A549 (cell line): ENCODE measurements around the gene PRR15. TPM values are rescaled to one million over a fixed set of nuclear protein-coding genes. Genes with fewer than 3 reads are reported as not detected.

ENCODE experiments used
- ATAC-seq, 2 experiments: fragments of 200-7000 bp in 1 of 2; fragments of >200 bp in 1 of 2; cut with Nextera tagmentation in 1 of 2; cut with Tn5 transposase in 1 of 2; 3 replicates each; pipeline versions ENCODE4 v1.8.0 to v1.9.1; 2018 to 2020; ENCODE audit warnings: mild to moderate bottlenecking in 1 of 2, moderate library complexity in 1 of 2
- CTCF ChIA-PET: fragments of 300-600 bp; sonication (Branson Sonifier 250); formaldehyde crosslinking; extraction: SDS; loops from one replicate; lab custom pipeline; 2021; ENCODE audit warnings: antibody characterized with exemption, inconsistent platforms; lab: Yijun Ruan, JAX
- POLR2A ChIA-PET: fragments of 350-600 bp; formaldehyde crosslinking; extraction: SDS; loops from one replicate; lab custom pipeline; 2021; ENCODE audit warnings: antibody characterized with exemption, inconsistent platforms; lab: Yijun Ruan, JAX
- DNase-seq, 2 experiments: peaks; one replicate each; pipeline versions ENCODE4 v3.0.0 to v3.0.0-alpha.2; 2011 to 2016; ENCODE audit warnings: low read depth in 1 of 2, low spot score in 1 of 2
- FAIRE-seq: peaks from 2 replicates; lab custom pipeline; 2011; peaks lifted over from hg19 to GRCh38; lab: Jason Lieb, UNC
- H3K27ac ChIP-seq, 2 experiments: fragments of >200 bp; sonication (Bioruptor Twin); formaldehyde crosslinking; 3 replicates each; pipeline ENCODE4 v1.5.1; 2016 to 2017
- H3K4me1 ChIP-seq: fragments of >200 bp; sonication (Bioruptor Twin); formaldehyde crosslinking; 3 replicates; pipeline ENCODE4 v1.6.1; 2016
- H3K4me2 ChIP-seq: fragments of >200 bp; sonication (Bioruptor Twin); formaldehyde crosslinking; 3 replicates; pipeline ENCODE4 v1.6.1; 2016
- H3K4me3 ChIP-seq: fragments of >200 bp; sonication (Bioruptor Twin); formaldehyde crosslinking; 3 replicates; pipeline ENCODE4 v1.5.1; 2016
- H3K9me3 ChIP-seq: fragments of >200 bp; sonication (Bioruptor Twin); formaldehyde crosslinking; 3 replicates; pipeline ENCODE4 v1.6.1; 2016
- BHLHE40 ChIP-seq: IDR thresholded peaks from 2 replicates; pipeline ENCODE4 v1.6.1; 2012; ENCODE audit warnings: low read depth, low read length, inconsistent platforms
- CHD2 ChIP-seq: fragments of 150-350 bp; IDR thresholded peaks from 2 replicates; pipeline ENCODE4 v1.6.1; 2014; ENCODE audit warnings: low read length; ENCODE audit not compliant: partially characterized antibody
- CTCF ChIP-seq: fragments of >200 bp; sonication (Bioruptor Twin); formaldehyde crosslinking; IDR thresholded peaks from 3 replicates; pipeline ENCODE4 v1.5.1; 2016
- EHF ChIP-seq: fragments of 250-450 bp; sonication (Bioruptor Pico); IDR thresholded peaks from 2 replicates; pipeline ENCODE4 v1.5.0; 2020; ENCODE audit warnings: mild to moderate bottlenecking
- EHMT2 ChIP-seq: fragments of 200-600 bp; sonication (generic); IDR thresholded peaks from 2 replicates; pipeline ENCODE4 v1.6.1; 2016; ENCODE audit warnings: antibody characterized with exemption, low read depth, mild to moderate bottlenecking, moderate library complexity
- EP300 ChIP-seq, 2 experiments: fragments of >200 bp; sonication (Bioruptor Twin); formaldehyde crosslinking; IDR thresholded peaks; 2 replicates in 1 of 2; 3 replicates in 1 of 2; pipeline ENCODE4 v1.6.1; 2016 to 2017
- ESRRA ChIP-seq: fragments of 150-350 bp; IDR thresholded peaks from 2 replicates; pipeline ENCODE4 v1.6.1; 2014; ENCODE audit warnings: mild to moderate bottlenecking, low read length, borderline replicate concordance
- FOSB ChIP-seq: fragments of 250-450 bp; sonication (Bioruptor Pico); IDR thresholded peaks from 2 replicates; pipeline ENCODE4 v1.5.0; 2020; ENCODE audit warnings: mild to moderate bottlenecking, moderate library complexity
- HDAC2 ChIP-seq: fragments of 200-600 bp; sonication (generic); IDR thresholded peaks from 2 replicates; pipeline ENCODE4 v1.6.1; 2016
- HES2 ChIP-seq: fragments of >200 bp; sonication (Bioruptor Twin); formaldehyde crosslinking; IDR thresholded peaks from 2 replicates; pipeline ENCODE4 v1.6.1; 2016
- HOXA7 ChIP-seq: fragments of 250-450 bp; sonication (Bioruptor Pico); IDR thresholded peaks from 2 replicates; pipeline ENCODE4 v1.5.0; 2020; ENCODE audit warnings: mild to moderate bottlenecking, moderate library complexity
- HOXB13 ChIP-seq: fragments of 250-450 bp; sonication (Bioruptor Pico); IDR thresholded peaks from 2 replicates; pipeline ENCODE4 v1.5.0; 2020; ENCODE audit warnings: low read depth, mild to moderate bottlenecking, moderate library complexity
- JUN ChIP-seq, 2 experiments: fragments of >200 bp; sonication (Bioruptor Twin); formaldehyde crosslinking; IDR thresholded peaks; 2 replicates in 1 of 2; 3 replicates in 1 of 2; pipeline ENCODE4 v1.6.1; 2016 to 2017
- NPAS2 ChIP-seq: fragments of 250-450 bp; sonication (Bioruptor Pico); IDR thresholded peaks from 2 replicates; pipeline ENCODE4 v1.8.0; 2022; ENCODE audit warnings: mild to moderate bottlenecking, moderate library complexity, borderline replicate concordance
- NR3C1 ChIP-seq: fragments of >200 bp; sonication (Bioruptor Twin); formaldehyde crosslinking; IDR thresholded peaks from 3 replicates; pipeline ENCODE4 v1.6.1; 2017
- PBX3 ChIP-seq: IDR thresholded peaks from 2 replicates; pipeline ENCODE4 v1.6.1; 2012
- PHF8 ChIP-seq: fragments of 200-600 bp; sonication (generic); IDR thresholded peaks from 2 replicates; pipeline ENCODE4 v1.6.1; 2016; ENCODE audit warnings: low read depth, mild to moderate bottlenecking, antibody characterized with exemption, moderate library complexity, borderline replicate concordance
- POLR2AphosphoS2 ChIP-seq: conservative IDR thresholded peaks from 2 replicates; pipeline ENCODE4 v1.6.1; 2012; ENCODE audit warnings: low read length, improper control_type of control experiment, inconsistent platforms
- RAD21 ChIP-seq, 2 experiments: fragments of >200 bp in 1 of 2; sonication (Bioruptor Twin) in 1 of 2; formaldehyde crosslinking in 1 of 2; IDR thresholded peaks in 1 of 2; conservative IDR thresholded peaks in 1 of 2; 2 replicates in 1 of 2; 3 replicates in 1 of 2; pipeline ENCODE4 v1.6.1; 2012 to 2018; ENCODE audit warnings: inconsistent platforms in 1 of 2
- RARB ChIP-seq: fragments of 250-450 bp; sonication (Bioruptor Pico); IDR thresholded peaks from 2 replicates; pipeline ENCODE4 v1.8.0; 2021; ENCODE audit warnings: mild to moderate bottlenecking, moderate library complexity
- RCOR1 ChIP-seq: fragments of 150-350 bp; IDR thresholded peaks from 2 replicates; pipeline ENCODE4 v1.6.1; 2014; ENCODE audit warnings: antibody characterized with exemption, low read length, low read depth
- SMC3 ChIP-seq: fragments of >200 bp; sonication (Bioruptor Twin); formaldehyde crosslinking; IDR thresholded peaks from 3 replicates; pipeline ENCODE4 v1.6.1; 2018; ENCODE audit warnings: inconsistent platforms
- USF2 ChIP-seq: fragments of 450-650 bp; IDR thresholded peaks from 2 replicates; pipeline ENCODE4 v1.6.1; 2014; ENCODE audit warnings: antibody characterized with exemption
- ZC3H11A ChIP-seq: fragments of 450-650 bp; IDR thresholded peaks from 2 replicates; pipeline ENCODE4 v1.6.1; 2014; ENCODE audit warnings: antibody characterized with exemption, mild to moderate bottlenecking
- ZNF302 ChIP-seq: fragments of 250-450 bp; sonication (Bioruptor Pico); IDR thresholded peaks from 2 replicates; pipeline ENCODE4 v1.9.0; 2021; ENCODE audit warnings: inconsistent platforms, mild to moderate bottlenecking, moderate library complexity
- ZSCAN20 ChIP-seq: fragments of 250-450 bp; sonication (Bioruptor Pico); IDR thresholded peaks from 2 replicates; pipeline ENCODE4 v1.8.0; 2022; ENCODE audit warnings: mild to moderate bottlenecking, moderate library complexity
- WGBS: methylation state at CpG from one replicate; pipeline ENCODE4 v1.1.6; 2017; ENCODE audit errors: missing lambda C conversion rate; 5-methylcytosine and 5-hydroxymethylcytosine counted together
- polyA minus RNA-seq: library from RNA; depleted of rRNA, polyadenylated mRNA; stranded (reverse); fragments of >200 nt; gene quantifications from 2 replicates; pipeline ENCODE4 v1.2.3, GENCODE V29; 2011; rRNA and poly(A)+ RNA removed
- polyA plus RNA-seq, 4 experiments: library from polyadenylated mRNA; depleted of rRNA in 3 of 4; stranded (reverse); fragments of >200 nt; fragmentation: RNase III in 1 of 4; extraction: RNeasy Plus Mini Kit Qiagen cat#74134 plus additional on column Dnase treatment in 1 of 4; gene quantifications; 2 replicates in 3 of 4; 3 replicates in 1 of 4; pipeline ENCODE4 v1.2.3, GENCODE V29; 2011 to 2017

The PRR15 gene
- polyA plus RNA-seq (2011; rRNA removed) = 1.6 and 1.8 TPM in 2 replicates
- polyA plus RNA-seq (2012; cell fraction: cytosol; rRNA removed) = 0.30 and 0.40 TPM in 2 replicates
- polyA plus RNA-seq (2012; cell fraction: nucleus; rRNA removed) = 0.13 and 0.55 TPM in 2 replicates
- 0.88 to 2.5 TPM (median 1.9 TPM) in 3 replicates for polyA plus RNA-seq (2017; fragmentation: RNase III; extraction: RNeasy Plus Mini Kit Qiagen cat#74134 plus additional on column Dnase treatment)
- 0.29 and 0.50 TPM in 2 replicates for polyA minus RNA-seq

- peak within 1 kb of the TSS; percentile 62 for H3K4me3 ChIP-seq
- CTCF ChIA-PET = interaction anchor here (1.1 to 1.6 kb wide), 2 partner anchors 10 to 11 kb away, joined by 3 to 4 read pairs; no protein-coding TSS in a partner anchor
- WGBS = 1% methylated on average over 43 of the region's 72 CpGs
- peak; percentile 81 to 88 for ATAC-seq
- POLR2A ChIA-PET = interaction anchor here (1.9 kb wide), 1 partner anchor 45 kb away, joined by 6 read pairs; no protein-coding TSS in a partner anchor
- peaks cover 7% of the 10 kb centered on the region; the same call in 2 of the 3 replicates for H3K4me1 ChIP-seq
- peak; percentile 64 to 90 for DNase-seq
- peak within 1 kb of the TSS; percentile 99 for H3K4me2 ChIP-seq
- H3K27ac ChIP-seq = peak within 1 kb of the TSS; percentile 57 to 64; a peak in 5 of 6 replicates
- FAIRE-seq = no peak
- TF ChIP-seq RARB (CRISPR knock-in tag) (no peak), HDAC2 (no peak), HOXB13 (CRISPR knock-in tag) (no peak), ZC3H11A (no peak), HES2 (no peak), NR3C1 (no peak), HOXA7 (CRISPR knock-in tag) (no peak), EHF (no peak), ZNF302 (no peak), POLR2AphosphoS2 (no peak), CHD2 (no peak), BHLHE40 (no peak), PHF8 (no peak), RCOR1 (no peak), NPAS2 (CRISPR knock-in tag) (no peak)
- no peaks in the 10 kb centered on the region for H3K9me3 ChIP-seq
Observed at GRCh38 chr7:29563590-29564495, at the start of gene PRR15. TSS of gene PRR15 (plus strand) at chr7:29563835. CDS start at chr7:29566330, 2,495 bp downstream.

GRCh38 chr7:29516491-29516890 is 47.1 kb upstream of the PRR15 start:
- no peak overlapping the region for H3K27ac ChIP-seq
- POLR2A ChIA-PET = no interaction called here
- no peak overlapping the region for H3K4me3 ChIP-seq
- peaks cover 5% of the 10 kb centered on the region; the same call in 1 of the 3 replicates for H3K9me3 ChIP-seq
- H3K4me2 ChIP-seq = no peak overlapping the region
- 86% methylated on average over 2 of the region's 2 CpGs for WGBS
- no peak for TF ChIP-seq FOSB (CRISPR knock-in tag)
- TF ChIP-seq JUN (IDR thresholded peaks at IDR 0.05) = no peak
- no peak for TF ChIP-seq RAD21 (conservative IDR thresholded peaks at IDR 0.05 in 1 of 2, IDR thresholded peaks at IDR 0.05 in 1 of 2)
- TF ChIP-seq ZSCAN20 (CRISPR knock-in tag) = no peak
- TF ChIP-seq USF2 = no peak
- TF ChIP-seq EHMT2 = no peak
- TF ChIP-seq CHD2 = no peak
- no peak for TF ChIP-seq SMC3
- no peak for TF ChIP-seq CTCF
- TF ChIP-seq HOXB13 (CRISPR knock-in tag) = no peak
- TF ChIP-seq EP300 (IDR thresholded peaks at IDR 0.05) = no peak
- TF ChIP-seq NR3C1 = no peak
- TF ChIP-seq ESRRA = no peak
- no peak for TF ChIP-seq PBX3
- FAIRE-seq (no peak), DNase-seq (no peak), ATAC-seq (no peak)
- no peaks in the 10 kb centered on the region for H3K4me1 ChIP-seq
- CTCF ChIA-PET = no interaction called here
